H1 (cell line): ENCODE results near the gene CNIH4. TPM values are rescaled to one million over a fixed set of nuclear protein-coding genes. Genes with fewer than 3 reads are reported as not detected.

Source experiments
- CTCF ChIA-PET: fragments of 300-600 bp; sonication (Branson Sonifier 250); formaldehyde crosslinking; loops from one replicate; lab custom pipeline; 2021; ENCODE audit not compliant: partially characterized antibody; lab: Charles Lee
- POLR2A ChIA-PET: fragments of 300-600 bp; sonication (Branson Sonifier 250); formaldehyde crosslinking; loops from one replicate; lab custom pipeline; 2021; ENCODE audit warnings: inconsistent platforms; ENCODE audit not compliant: partially characterized antibody; lab: Charles Lee
- DNase-seq, 2 experiments: peaks; one replicate each; pipeline versions ENCODE4 v3.0.0 to v3.0.0-alpha.2; 2010 to 2022; ENCODE audit warnings: low spot score in 2 of 2, low read depth in 1 of 2, mixed read lengths in 1 of 2
- FAIRE-seq: peaks from 2 replicates; lab custom pipeline; 2011; peaks lifted over from hg19 to GRCh38; lab: Jason Lieb, UNC
- H2AFZ ChIP-seq: 2 replicates; pipeline ENCODE4 v1.8.1; 2012; ENCODE audit warnings: low read length, inconsistent platforms
- H2AK5ac ChIP-seq: 2 replicates; pipeline ENCODE4 v1.6.1; 2013; ENCODE audit warnings: low read depth, low read length
- H2BK120ac ChIP-seq: replicated peaks from 2 replicates; pipeline ENCODE3; 2013; ENCODE audit warnings: low read depth, low read length, inconsistent platforms
- H2BK12ac ChIP-seq: 2 replicates; pipeline ENCODE4 v1.6.1; 2013; ENCODE audit warnings: low read depth, low read length
- H2BK15ac ChIP-seq: 2 replicates; pipeline ENCODE4 v1.6.1; 2013; ENCODE audit warnings: low read length
- H2BK20ac ChIP-seq: 2 replicates; pipeline ENCODE4 v1.6.1; 2013; ENCODE audit warnings: low read length
- H2BK5ac ChIP-seq: 2 replicates; pipeline ENCODE4 v1.6.1; 2013; ENCODE audit warnings: low read depth, low read length
- H3K14ac ChIP-seq: 2 replicates; pipeline ENCODE4 v1.6.1; 2013; ENCODE audit warnings: inconsistent platforms; ENCODE audit not compliant: insufficient read length
- H3K18ac ChIP-seq: 2 replicates; pipeline ENCODE4 v1.6.1; 2013; ENCODE audit warnings: low read length; ENCODE audit errors: extremely low read depth
- H3K23ac ChIP-seq: 2 replicates; pipeline ENCODE4 v1.6.1; 2013; ENCODE audit warnings: inconsistent platforms; ENCODE audit not compliant: insufficient read length
- H3K23me2 ChIP-seq: 2 replicates; pipeline ENCODE4 v1.6.1; 2013; ENCODE audit warnings: low read depth, low read length
- H3K27ac ChIP-seq: 2 replicates; pipeline ENCODE4 v1.6.1; 2011; ENCODE audit warnings: low read depth, low read length, inconsistent platforms
- H3K27me3 ChIP-seq, 4 experiments: replicated peaks in 1 of 4; 1 replicate in 1 of 4; 2 replicates in 3 of 4; pipeline versions ENCODE4 v1.6.1 to v1.8.1; 2011 to 2013; ENCODE audit warnings: low read length in 3 of 4, mild to moderate bottlenecking in 3 of 4, inconsistent platforms in 2 of 4, mixed read lengths in 2 of 4, moderate library complexity in 1 of 4; ENCODE audit not compliant: control insufficient read depth in 3 of 4, insufficient read depth in 3 of 4; ENCODE audit errors: extremely low read depth in 1 of 4
- H3K36me3 ChIP-seq, 4 experiments: 2 replicates each; pipeline versions ENCODE4 v1.6.1 to v1.8.1; 2011 to 2013; ENCODE audit warnings: mild to moderate bottlenecking in 4 of 4, low read length in 3 of 4, moderate library complexity in 2 of 4, control low read depth in 1 of 4, inconsistent platforms in 1 of 4; ENCODE audit not compliant: insufficient read depth in 4 of 4, control insufficient read depth in 2 of 4
- H3K4ac ChIP-seq: replicated peaks from 2 replicates; pipeline ENCODE3; 2013; ENCODE audit warnings: low read length, low read depth, mixed read lengths, inconsistent platforms; ENCODE audit not compliant: insufficient read length
- H3K4me1 ChIP-seq, 4 experiments: replicated peaks in 1 of 4; 1 replicate in 1 of 4; 2 replicates in 3 of 4; pipeline versions ENCODE4 v1.6.1 to v1.8.1; 2011 to 2013; ENCODE audit warnings: low read length in 3 of 4, inconsistent platforms in 2 of 4, mixed read lengths in 1 of 4; ENCODE audit not compliant: insufficient read depth in 4 of 4, control insufficient read depth in 3 of 4
- H3K4me2 ChIP-seq, 2 experiments: 2 replicates each; pipeline versions ENCODE4 v1.6.1 to v1.8.1; 2011 to 2013; ENCODE audit warnings: low read depth in 2 of 2, low read length in 2 of 2, control low read depth in 1 of 2, inconsistent platforms in 1 of 2, mild to moderate bottlenecking in 1 of 2; ENCODE audit not compliant: insufficient read depth in 1 of 2
- H3K4me3 ChIP-seq, 4 experiments: fragments of 200-600, 300-600 bp in 1 of 4; sonication (generic), shearing (Covaris generic), sonication (Bioruptor Twin) in 1 of 4; 2 replicates each; pipeline versions ENCODE4 v1.5.1 to v1.8.1; 2011 to 2016; ENCODE audit warnings: low read length in 4 of 4, low read depth in 3 of 4, control low read depth in 2 of 4, inconsistent platforms in 2 of 4, mild to moderate bottlenecking in 2 of 4, mixed read lengths in 1 of 4, moderate library complexity in 1 of 4; ENCODE audit not compliant: insufficient read depth in 2 of 4; ENCODE audit errors: extremely low read depth in 1 of 4
- H3K56ac ChIP-seq: replicated peaks from 2 replicates; pipeline ENCODE3; 2013; ENCODE audit warnings: low read depth, mild to moderate bottlenecking, mixed read lengths, low read length, inconsistent platforms; ENCODE audit not compliant: insufficient read length
- H3K79me1 ChIP-seq: 2 replicates; pipeline ENCODE4 v1.6.1; 2013; ENCODE audit warnings: low read depth, low read length, control low read depth
- H3K79me2 ChIP-seq, 2 experiments: 2 replicates each; pipeline versions ENCODE4 v1.6.1 to v1.8.1; 2012 to 2013; ENCODE audit warnings: low read length in 2 of 2, mild to moderate bottlenecking in 2 of 2, inconsistent platforms in 1 of 2; ENCODE audit not compliant: insufficient read depth in 2 of 2, control insufficient read depth in 1 of 2
- H3K9ac ChIP-seq, 4 experiments: replicated peaks in 1 of 4; 1 replicate in 1 of 4; 2 replicates in 3 of 4; pipeline versions ENCODE4 v1.6.1 to v1.8.1; 2011 to 2013; ENCODE audit warnings: low read depth in 3 of 4, low read length in 3 of 4, control low read depth in 2 of 4, mild to moderate bottlenecking in 2 of 4, moderate library complexity in 2 of 4, inconsistent platforms in 1 of 4; ENCODE audit errors: extremely low read depth in 1 of 4
- H3K9me3 ChIP-seq, 2 experiments: 2 replicates each; pipeline versions ENCODE4 v1.6.1 to v1.8.1; 2012 to 2013; ENCODE audit warnings: mild to moderate bottlenecking in 2 of 2, moderate library complexity in 2 of 2, control low read depth in 1 of 2, inconsistent platforms in 1 of 2, low read depth in 1 of 2, low read length in 1 of 2, mixed read lengths in 1 of 2; ENCODE audit not compliant: insufficient read depth in 2 of 2
- H4K20me1 ChIP-seq, 2 experiments: replicated peaks in 1 of 2; 2 replicates each; pipeline versions ENCODE3 to v1.8.1; 2011 to 2013; ENCODE audit warnings: inconsistent platforms in 2 of 2, low read length in 2 of 2, mild to moderate bottlenecking in 1 of 2; ENCODE audit not compliant: insufficient read depth in 2 of 2, control insufficient read depth in 1 of 2
- H4K5ac ChIP-seq: 2 replicates; pipeline ENCODE4 v1.6.1; 2013; ENCODE audit warnings: low read length, low read depth, mixed read lengths, inconsistent platforms; ENCODE audit not compliant: insufficient read length
- H4K8ac ChIP-seq: 2 replicates; pipeline ENCODE4 v1.8.0; 2013; ENCODE audit warnings: mild to moderate bottlenecking, moderate library complexity, low read length, inconsistent platforms; ENCODE audit not compliant: insufficient read depth; ENCODE audit errors: extremely low read depth
- H4K91ac ChIP-seq: replicated peaks from 2 replicates; pipeline ENCODE3; 2013; ENCODE audit warnings: low read length, mixed read lengths, inconsistent platforms; ENCODE audit not compliant: insufficient read length
- SIX5 ChIP-seq: IDR thresholded peaks from 2 replicates; pipeline ENCODE4 v1.6.1; 2011; ENCODE audit warnings: mild to moderate bottlenecking, low read depth, low read length
- WGBS, 2 experiments: shearing (Covaris generic) in 1 of 2; methylation state at CpG; one replicate each; pipeline versions ENCODE4 v1.1.6 to v1.1.7; 2013 to 2015; ENCODE audit warnings: low lambda C conversion rate in 2 of 2, mixed read lengths in 2 of 2, inconsistent platforms in 1 of 2, low coverage in 1 of 2, missing lambda C conversion rate in 1 of 2; ENCODE audit not compliant: insufficient replicate concordance in 2 of 2, insufficient coverage in 1 of 2, insufficient read length in 1 of 2; ENCODE audit errors: extremely low coverage in 1 of 2, missing lambda C conversion rate in 1 of 2; 5-methylcytosine and 5-hydroxymethylcytosine counted together
- polyA plus RNA-seq, 7 experiments: library from polyadenylated mRNA; depleted of rRNA in 3 of 7; stranded (reverse) in 5 of 7; unstranded in 2 of 7; fragments of >200 nt in 5 of 7; fragments of 200-250 nt in 2 of 7; gene quantifications; 1 replicate in 5 of 7; 2 replicates in 1 of 7; 4 replicates in 1 of 7; pipeline versions ENCODE4 v1.2.1 to v1.2.3, GENCODE V29; 2011 to 2013; ENCODE audit warnings: missing spikeins in 2 of 7, mixed read lengths in 2 of 7
- total RNA-seq: library from RNA; stranded (reverse); fragmentation: NEBNext Ultra II Directional; extraction: Animal tissue kit (Norgen Biotek cat#: 25700); gene quantifications from 2 replicates; pipeline ENCODE4 v1.2.1, GENCODE V29; 2021

The CNIH4 gene
- total and polyA plus RNA-seq, 2 of the 8 experiments (the other 6 are each of a cell fraction or from before 2014, with no cell fraction given), result 76.2 to 151 TPM

DNA sequence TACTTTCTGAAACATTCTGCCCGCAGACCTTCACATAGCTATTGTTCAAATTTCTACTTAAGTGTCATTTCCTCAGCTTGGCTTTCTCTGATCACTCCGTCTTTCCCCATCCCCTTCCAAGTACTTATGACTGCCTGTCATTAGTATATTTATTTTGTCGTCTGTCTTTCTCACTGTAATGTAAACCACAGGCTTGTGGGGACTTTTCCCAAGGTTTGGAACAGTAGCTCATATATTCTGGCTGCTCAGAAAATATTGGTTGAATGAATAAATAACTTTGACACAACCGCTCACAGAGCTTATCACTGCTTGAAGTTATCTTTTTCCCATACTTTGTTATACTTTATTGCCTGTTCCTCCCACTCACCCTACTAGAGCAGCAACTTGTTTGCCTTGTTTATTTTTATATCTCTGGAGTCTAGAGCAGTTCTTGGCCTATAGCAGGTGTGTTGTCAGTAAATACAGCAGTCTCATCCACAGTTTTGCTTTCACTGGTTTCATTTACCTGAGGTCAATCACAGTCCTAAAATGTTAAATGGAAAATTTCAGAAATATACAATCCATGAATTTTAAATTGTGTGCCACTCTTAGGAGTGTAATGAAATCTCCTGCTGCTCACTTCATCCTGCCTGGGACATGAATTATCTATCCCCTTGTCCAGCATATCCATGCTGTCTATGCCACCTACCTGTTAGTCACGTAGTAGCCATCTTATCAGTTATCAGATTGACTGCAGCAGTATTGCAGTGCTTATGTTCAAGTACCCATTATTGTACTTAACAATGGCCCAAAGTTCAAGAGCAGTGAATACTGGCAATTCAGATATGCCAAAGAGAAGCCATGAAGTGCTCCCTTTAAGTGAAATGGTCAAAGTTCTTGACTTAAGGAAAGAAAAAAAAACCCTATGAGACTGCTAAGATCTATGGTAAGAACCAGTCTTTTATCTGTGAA, 2.4 kb upstream of the CNIH4 start:
- Histone ChIP-seq H3K27me3 (no peaks in the 10 kb centered on the region), H4K5ac (no peak overlapping the region), H2AFZ (no peak overlapping the region), H2BK20ac (no peak overlapping the region), H3K27ac (no peak overlapping the region), H3K79me1 (peaks cover 2% of the 10 kb centered on the region; the same call in 1 of the 2 replicates), H3K23ac (no peak overlapping the region), H4K8ac (no peak overlapping the region), H4K91ac (no peak overlapping the region), H2BK5ac (no peak overlapping the region), H4K20me1 (no peaks in the 10 kb centered on the region), H2AK5ac (no peak overlapping the region), H3K4me3 (no peak overlapping the region), H3K9me3 (peaks cover 0 to 20% of the 10 kb centered on the region in 2 experiments; a peak in 1 of 4 replicates), H3K79me2 (peaks cover 0 to 19% of the 10 kb centered on the region in 2 experiments; a peak in 3 of 4 replicates), H3K36me3 (peaks cover 0 to 2% (median under 1%) of the 10 kb centered on the region in 4 experiments; a peak in 2 of 8 replicates), H3K4me1 (peaks cover under 1 to 6% (median 4%) of the 10 kb centered on the region in 4 experiments; a peak in 4 of 7 replicates), H3K4ac (no peak overlapping the region), H3K18ac (no peak overlapping the region), H2BK15ac (no peak overlapping the region), H2BK120ac (no peak overlapping the region), H3K9ac (no peak overlapping the region), H2BK12ac (no peak overlapping the region), H3K14ac (no peak overlapping the region), H3K56ac (no peak overlapping the region), H3K4me2 (no peak overlapping the region), H3K23me2 (no peaks in the 10 kb centered on the region)
- WGBS, 2 experiments, result 83% methylated on average over 5 of the region's 5 CpGs; no CpG with 5 or more reads in 1 of the 2 experiments
- ChIA-PET POLR2A (interaction anchor here (0.6 to 1.6 kb wide), 5 partner anchors 10 to 29 kb away, joined by 3 to 4 read pairs (median 3); partner anchors contain the start of gene NVL), CTCF (interaction anchor here (0.9 kb wide), 1 partner anchor 20 kb away, joined by 3 read pairs; no protein-coding TSS in a partner anchor)
- TF ChIP-seq SIX5, result no peak
- DNase-seq, result no peak
- FAIRE-seq, result no peak
